NCI-H187 (cell line): ENCODE results near the gene SF3B2.
"Not testable (repeated sequence)": the region's sequence is repeated elsewhere in the genome, so short reads cannot be mapped to it uniquely, and the experiment has no call there.

Experiments used
- DNase-seq, 2 experiments: peaks; one replicate each; lab custom pipeline; 2025; lab: John Stamatoyannopoulos, UW

The SF3B2 gene

DNA sequence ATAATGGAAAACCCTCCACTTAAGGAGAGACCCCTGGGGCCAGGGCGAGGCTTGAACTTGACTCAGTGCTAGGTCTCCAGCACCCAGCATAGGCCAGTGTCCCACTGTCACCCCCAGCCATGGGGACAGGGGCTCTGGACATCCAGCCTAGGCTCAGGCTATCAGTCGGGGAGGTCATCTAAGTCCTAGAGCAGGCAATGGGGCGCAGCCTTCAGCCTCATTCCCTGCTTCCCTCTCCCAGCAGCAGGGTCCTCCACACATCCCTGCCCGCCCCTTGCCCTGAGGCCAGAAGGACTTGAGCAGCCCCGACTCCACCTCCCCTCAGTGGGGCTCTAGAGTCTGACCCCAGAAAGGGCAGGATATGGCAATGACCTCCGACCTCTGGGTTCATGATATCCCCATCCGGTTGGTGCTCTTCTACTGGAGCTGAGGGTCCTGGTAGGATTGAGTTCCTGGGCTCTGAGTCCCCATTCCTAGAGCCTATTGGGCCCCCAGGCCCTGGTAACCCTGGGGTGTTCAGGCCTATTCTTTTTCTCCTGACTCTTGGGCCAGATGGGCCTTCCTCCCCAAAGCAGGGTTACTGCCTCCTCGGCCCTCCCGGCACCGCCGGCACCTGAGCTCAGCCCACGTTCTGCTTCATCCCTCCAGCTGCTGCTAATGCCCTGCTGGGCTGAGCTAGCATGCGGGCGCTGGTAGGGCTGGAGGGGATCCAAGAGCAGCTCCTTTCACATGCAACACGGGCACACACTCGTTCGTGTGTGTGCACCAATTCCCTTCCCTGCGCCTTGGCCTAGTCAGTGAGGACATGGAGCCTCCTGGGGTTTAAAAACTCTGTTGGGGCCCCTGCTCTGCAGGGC is 36.0 kb upstream of the SF3B2 start:
- DNase-seq: no peak

DNA sequence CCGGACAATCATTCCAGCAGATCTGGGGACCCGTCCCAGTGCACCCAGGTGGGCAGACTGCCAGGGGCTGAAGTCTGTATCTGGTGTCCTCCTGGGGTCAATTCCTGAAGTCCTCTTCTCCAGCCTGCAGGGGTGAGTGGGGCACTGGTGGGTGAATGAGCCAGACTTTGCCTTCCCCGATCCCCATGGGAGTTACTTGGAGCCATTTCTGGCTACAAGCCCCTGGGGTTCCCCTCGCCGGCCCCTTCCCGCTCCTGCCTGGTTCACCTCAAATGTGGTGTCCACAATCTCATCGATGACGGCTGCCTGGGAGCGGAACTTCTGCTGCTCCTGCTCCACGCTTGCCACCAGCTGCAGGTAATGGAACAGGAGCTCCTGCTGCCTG is 35.4 kb upstream of the SF3B2 start:
- no peak for DNase-seq

DNA sequence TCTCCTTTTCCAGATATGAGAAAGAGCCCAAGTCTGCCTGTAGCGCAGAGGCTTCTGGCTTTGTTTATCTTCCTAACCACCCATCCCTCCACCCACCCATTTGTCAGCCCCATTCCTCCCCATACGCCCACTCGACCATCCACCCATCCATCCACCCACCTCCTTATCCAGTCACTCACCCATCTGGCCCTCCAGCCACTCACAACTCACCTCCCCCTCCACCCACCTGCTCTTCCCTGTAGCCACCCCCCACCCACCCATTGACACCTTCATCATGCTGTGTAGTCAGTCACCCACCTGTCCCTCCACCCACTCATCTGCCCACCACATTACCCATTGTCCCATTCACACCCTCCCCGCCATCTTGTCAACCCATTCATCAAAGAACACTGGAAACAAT is 34.8 kb upstream of the SF3B2 start:
- DNase-seq: peak in 1 of 2 experiments; percentile 11

DNA sequence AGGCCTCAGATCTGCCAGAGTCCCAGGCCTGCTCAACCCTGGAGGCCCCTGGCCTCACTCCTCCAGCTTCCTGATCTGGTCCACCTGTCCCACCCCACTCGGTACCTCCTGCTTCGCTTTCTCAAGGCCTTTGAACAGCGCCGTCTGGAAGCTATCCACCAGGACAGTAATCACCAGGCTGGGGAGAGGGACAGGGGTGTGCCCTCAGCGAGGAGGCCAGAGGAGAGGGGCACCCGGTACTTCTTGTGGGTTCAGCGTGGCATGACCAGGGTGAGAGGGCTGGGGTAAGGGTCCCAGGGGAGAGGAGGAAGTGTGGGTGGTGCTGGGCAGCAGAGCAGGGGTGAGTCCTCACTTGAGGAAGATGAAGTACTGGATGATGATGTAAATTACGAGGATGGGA is 32.0 kb upstream of the SF3B2 start:
- DNase-seq: no peak

DNA sequence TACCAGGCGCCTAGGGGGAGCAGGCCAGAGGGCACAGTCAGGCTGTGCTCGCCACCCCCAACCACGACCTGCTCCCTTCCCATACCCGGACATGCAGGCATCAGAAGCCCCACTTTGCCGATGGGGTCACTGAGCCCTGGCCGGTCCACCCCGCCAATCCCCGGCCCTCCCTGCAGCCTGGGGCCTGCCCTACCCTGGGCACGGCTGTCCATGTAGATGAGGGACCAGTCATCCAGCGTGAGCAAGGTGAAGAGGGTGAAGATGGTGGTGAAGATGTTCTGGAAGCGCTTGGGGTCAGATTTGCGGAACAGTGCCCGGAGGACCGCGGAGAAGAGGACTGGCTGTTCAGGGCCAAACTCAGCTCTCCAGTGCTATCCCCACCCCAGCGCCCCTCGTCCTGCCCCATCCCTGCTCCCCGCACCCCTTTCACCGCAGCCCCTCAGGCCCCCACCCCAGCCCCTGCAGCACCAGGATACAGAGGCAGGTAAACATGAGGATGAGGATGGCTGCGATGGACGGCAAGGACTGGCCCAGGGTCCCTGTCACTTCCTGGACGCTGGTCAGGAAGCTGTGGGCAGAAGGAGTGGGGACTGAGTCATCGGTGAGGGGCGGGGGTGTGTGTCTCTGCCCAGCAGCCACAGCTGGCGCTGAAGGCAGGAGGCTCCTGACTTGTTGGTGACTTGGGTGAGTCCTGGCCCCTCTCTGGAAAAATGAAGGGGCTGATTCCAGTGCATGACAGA is 31.4 kb upstream of the SF3B2 start:
- DNase-seq: no peak

DNA sequence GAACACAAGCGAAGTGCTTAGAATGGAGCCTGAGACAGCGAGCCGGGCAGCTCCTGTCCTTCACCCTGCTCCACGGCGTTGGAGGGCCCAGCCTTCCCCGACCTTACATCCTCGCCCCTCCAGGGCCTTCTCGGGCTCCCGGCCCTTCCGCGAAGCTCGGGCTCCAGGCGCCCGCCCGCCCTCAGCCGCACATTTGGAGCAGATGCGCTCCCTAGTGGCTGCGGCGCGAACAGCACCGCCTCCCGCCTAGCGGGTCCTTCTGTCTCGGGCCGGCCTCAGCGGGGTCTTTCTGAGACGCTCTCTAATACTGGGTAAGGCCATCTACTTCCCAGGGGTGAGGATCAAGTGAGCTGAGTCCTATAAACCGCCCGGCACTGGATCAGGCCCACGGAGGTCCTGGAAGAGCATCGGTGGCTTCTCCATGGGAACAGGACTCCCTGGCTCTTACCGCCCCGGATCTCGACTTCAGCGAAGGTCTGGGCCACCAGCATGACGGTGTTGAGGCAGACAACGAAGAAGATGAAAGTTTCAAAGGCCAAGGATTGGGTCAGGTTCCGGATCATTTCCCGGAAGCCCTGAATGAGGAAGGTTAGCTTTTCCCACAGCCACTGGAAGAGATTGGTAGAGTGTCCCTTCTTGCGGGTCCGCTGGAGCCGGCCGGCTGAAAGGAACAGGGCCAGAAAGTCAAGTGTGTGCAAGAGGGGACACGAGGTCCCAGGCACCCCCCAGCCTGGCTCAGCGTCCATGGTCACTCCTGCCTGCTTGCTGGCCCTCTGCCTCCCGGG is 29.6 kb upstream of the SF3B2 start:
- no peak for DNase-seq

DNA sequence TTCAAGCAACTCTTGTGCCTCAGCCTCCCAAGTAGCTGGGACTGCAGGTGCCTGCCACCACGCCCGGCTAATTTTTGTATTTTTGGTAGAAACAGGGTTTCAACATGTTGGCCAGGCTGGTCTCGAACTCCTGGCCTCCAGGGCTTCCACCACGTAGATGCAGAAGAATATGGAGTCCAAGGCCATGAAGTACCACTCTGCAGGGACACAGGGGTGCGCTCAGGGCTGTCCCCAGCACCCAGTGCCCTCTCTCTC is 29.1 kb upstream of the SF3B2 start:
- not testable (repeated sequence) for DNase-seq

DNA sequence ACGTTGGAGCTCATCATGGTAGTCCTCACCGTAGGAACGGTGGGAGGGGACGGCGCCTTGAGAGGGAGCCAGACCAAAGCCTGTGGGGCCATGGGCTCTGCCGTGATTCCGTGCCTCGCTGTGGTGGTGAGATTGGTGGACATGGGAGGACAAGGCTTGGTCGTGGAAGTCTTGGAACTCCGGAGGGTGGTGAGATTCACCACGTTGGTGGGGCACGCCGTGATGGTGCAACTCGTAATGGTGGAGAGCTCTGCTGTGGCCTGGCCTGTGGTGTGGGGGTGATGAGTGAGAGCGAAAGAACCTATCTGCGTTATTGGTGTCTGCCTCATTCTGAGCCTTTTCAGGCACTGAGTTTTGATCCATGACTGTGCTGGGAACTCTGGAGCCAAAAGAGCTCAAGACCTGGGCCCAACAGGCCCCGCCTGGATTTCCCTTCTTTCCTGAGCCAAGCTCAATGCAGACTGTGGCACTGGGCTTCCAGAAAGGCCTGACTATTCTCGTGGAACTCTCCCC is 26.1 kb upstream of the SF3B2 start, which contains the start of gene CATSPER1:
Gene CATSPER1, minus strand, starts transcription at position 463 of the 513 bp plus-strand sequence. Its CDS starts 100 bp downstream, at position 363.
- DNase-seq: no peak

DNA sequence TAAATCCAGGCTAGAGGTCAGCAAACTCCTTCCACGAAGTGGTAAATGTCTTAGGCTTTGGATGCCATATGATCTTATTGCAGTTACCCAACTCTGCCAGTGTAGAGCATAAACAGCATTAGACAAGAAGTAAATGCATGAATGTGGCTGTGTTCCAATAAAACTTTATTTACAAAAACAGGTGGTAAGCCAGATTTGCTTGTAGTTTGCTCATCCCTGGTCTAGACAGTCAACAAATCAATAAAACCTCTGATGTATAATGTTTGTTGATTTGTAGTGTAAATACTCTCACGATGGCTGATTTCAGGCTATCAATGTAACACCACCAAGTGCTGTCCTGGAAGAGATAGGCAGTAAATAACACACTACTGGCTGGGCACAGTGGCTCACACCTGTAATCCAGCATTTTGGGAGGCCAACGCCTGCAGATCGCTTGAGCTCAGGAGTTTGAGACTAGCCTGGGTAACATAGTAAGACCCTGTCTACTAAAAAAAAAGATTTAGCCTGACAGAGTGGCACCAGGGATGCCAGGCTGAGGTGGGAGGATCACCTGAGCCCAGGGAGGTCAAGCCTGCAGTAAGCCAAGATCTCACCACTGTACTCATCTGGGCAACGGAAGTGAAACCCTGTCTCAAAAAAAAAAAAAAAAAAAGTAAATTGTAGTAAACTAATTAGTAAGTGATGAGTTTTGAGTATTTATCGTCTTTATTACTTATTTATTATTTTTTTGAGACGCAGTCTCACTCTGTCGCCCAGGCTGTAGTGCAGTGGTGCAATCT is 19.0 kb upstream of the SF3B2 start:
- no peak for DNase-seq

DNA sequence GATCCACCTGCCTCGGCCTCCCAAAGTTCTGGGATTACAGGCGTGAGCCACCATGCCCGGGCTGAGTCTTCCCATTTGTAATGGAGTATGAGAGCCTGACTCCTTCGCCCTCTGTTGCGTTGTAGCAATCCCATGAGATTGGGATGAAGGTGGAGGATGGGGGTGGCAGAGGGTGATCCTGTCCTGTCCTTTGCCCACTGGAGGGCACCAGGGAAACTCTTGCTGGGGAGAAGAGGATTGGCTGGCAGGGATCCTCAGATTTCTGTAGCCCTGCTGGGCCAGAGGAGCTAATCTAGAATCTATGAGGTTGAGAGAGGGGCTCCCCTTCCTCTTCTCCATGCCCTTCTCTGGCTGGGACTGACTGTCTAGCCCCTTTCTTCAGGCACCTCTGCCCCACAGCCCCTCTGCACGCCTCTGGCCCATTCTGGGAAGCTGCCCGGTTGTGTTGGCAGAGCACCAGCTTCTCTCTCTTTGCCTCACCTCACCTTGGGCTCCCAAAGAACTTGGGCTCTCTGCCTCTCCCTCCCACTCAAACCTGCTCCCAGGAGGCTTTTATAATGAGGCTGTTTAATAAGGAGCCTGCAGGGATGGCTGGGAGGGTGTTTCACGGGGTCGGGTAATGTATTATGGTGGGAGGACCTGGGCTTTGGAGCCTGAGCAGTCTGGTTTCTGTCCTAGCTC is 16.4 kb upstream of the SF3B2 start:
- no peak for DNase-seq

DNA sequence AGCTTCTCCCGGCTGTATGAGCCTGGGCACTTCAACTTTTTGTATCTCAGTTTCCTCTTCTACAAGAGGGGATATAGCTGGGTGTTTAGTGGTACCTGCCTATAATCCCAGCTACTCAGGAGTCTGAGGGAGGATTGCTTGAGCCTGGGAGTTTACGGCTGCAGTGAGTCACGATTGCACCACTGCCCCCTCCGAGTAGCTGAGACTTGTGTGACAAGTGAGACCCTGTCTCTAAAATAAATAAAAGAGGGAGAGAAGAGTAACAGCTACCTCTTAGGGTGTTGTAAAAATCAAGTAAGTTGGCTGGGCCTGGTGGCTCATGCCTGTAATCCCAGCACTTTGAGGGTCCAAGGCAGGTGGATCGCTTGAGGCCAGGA is 15.8 kb upstream of the SF3B2 start:
- no peak for DNase-seq

DNA sequence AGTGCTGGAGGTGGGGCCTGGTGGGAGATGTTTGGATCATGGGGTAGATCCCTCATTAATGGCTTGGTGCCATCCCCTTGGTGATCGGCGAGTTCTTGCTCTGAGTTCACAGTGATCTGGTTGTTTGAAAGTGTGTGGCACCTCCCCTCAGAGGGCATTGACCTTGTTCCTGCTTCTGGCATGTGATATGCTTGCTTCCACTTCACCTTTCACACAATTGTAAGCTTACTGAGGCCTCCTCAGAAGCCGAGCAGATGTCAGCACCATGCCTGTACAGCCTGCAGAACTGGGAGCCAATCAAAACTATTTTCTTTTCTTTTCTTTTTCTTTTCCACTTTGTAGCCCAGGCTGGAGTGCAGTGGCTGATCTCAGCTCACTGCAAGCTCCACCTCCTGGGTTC is 14.8 kb upstream of the SF3B2 start:
- no peak for DNase-seq

DNA sequence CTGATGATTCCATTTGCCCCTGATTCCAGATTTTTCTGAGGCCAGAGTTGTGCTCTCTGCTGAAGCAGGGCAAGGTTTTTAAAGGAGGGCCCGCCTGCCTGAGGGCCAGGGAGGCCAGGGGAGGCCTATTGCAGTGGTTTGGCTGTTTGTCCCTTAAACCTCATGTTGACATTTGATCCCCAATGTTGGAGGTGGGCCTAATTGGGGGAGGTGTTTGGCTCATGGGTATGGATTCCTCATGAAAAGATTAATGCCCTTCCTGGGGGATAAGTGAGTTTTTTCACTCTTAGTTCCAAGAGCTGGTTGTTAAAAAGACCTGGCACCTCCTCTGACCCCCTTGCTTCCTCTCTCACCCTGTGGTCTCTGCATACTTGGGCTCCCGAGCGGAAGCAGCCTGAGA is 12.4 kb upstream of the SF3B2 start:
- no peak for DNase-seq

DNA sequence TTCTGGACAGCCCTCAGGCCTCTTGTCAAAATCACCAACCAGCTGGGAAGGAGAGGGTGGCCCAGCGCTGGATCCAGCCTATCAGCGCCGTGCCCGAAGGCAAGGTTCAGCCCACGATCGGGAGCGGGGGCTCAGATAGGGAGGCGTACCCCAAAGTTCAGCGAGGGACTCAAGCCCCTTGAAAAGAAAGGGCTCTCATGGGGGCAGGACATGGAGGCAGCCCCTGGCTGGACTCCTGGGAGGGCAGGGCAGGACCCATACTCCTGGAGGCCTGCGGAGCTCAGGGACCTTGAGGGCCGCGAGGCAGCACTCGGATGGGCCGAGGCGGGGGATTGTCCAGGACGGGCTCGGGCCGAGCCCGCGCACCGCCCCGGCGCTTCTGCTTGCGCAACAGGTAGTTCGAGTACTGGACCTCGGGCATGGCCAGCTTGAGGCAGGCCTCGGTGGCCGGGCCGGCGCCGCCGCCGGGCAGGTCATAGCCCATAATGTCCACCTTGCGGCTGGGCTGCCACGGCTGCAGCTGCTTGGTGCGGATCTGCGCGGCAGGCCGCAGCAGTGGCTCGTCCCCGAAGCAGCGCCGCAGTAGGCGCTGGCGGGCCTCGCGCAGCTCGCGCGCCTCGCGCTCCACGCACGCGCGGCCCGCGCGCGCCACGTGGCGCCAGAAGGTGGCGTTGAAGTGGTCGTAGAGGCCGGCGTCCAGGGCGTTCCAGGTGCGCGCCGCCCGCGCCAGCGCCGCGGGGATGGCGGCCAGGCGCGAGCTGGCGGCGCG is 9.8 kb upstream of the SF3B2 start:
- no peak for DNase-seq

DNA sequence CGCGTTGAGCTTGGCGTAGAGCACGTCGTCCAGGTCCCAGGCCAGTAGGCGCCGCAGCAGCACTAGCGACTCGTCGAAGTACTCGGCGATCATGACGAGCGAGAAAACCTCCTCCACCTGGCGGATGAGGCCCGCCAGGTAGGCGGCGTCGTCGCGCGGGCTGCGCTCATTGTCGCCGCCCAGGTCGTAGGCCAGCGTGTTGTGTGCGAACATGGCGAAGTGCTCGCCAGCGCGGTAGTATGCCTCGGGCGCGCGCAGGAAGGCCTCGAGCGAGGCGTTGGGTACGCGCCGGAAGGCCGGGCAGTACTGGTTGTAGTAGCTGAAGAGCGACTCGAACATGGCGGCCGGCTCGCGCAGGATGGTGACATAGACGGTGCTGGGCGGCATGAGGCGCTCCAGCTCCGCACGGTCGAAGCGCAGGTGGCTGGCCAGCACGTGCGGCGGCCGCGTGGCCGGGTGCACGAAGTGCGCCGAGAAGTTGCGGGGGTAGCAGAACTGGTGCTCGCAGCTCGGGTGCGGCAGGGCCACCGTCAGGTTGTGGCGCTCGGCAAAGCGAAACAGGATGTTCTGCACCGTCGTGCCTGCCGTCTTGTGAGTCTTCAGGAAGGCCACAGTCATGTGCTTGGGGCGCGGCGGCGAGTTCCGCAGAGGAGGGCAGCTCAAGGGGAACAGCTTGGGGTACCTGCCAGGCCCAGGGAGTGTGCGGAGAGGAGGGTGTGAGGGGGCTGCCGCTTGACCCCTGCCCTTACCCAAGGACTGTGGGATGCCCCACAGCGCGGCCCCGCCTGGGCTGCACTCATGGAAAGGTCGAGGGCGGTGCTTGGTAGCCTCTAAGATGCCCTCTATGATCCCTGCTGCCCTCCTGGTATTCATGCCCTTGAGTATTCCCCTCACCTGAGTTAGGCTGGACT is 8.9 kb upstream of the SF3B2 start:
- DNase-seq: no peak

DNA sequence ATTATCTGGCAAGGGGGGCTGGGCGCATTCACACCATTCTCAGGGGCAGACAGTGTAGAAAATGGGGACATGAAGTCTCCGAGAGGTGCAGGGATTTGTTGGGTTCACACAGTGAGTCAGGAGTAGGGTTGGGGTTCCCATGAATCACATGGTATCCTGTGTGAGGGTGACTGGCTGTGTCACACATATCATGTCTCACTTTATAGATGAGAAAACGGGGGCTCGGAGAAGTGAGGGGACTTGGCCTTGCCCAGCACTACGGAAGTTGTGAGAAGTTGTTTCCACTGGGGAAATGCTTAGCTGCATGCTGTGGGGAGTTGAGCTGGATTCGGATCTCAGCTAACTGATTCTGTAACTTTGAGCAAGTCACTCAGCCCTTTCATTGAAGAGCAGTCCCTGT is 7.4 kb upstream of the SF3B2 start:
- no peak for DNase-seq

DNA sequence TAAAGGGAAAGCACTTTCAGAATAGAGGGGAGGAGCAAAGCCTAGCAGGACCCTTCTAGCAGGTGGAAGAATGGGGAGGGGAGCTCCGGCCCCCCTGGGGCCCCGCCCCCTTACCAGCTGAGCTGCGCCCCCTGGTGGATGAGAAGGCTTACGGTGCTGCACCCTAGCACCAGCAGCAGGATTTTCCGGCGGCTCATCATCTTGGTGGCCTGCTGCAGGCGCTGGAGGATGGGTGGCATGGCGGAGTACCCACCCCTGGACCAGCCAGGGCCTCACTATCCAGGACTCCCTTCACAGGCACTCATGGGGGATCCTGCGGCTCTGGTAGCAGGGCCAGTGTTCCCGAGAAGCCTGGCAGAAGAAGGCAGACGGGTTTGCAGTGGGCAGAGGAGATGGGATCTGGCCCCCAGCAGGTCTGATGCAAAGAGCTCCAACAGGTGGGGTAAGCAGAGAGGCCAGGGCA is 7.0 kb upstream of the SF3B2 start:
- peak in 1 of 2 experiments; percentile 44 for DNase-seq

DNA sequence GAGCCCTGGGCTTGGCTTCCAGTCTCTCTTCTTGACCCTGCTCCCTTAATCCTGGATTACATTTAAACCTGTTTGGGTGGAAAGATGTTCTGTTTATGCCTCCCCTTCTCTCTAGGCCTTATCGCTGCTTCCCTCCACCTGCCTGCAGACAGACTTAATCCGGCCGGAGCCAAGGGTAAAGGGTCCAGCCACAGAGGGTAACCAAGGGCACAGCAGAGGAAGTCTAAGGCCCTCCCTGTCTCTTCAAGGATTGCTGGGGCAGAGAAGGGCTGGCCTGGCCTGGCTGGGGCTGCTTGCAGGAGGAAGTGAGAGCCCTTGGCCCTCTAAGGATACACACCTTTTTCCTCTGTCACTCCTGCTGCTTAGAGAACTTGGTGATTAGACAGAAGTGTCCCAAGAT is 5.3 kb upstream of the SF3B2 start:
- DNase-seq: no peak
